NT2/D1 (cell line): Measurements from ENCODE around the gene DSPP.

Experiments
- SUZ12 ChIP-seq: IDR thresholded peaks from 2 replicates; pipeline ENCODE4 v1.6.1; 2011; ENCODE audit not compliant: insufficient read length, insufficient read depth; ENCODE audit errors: extremely low read depth
- YY1 ChIP-seq: IDR thresholded peaks from 2 replicates; pipeline ENCODE4 v1.6.1; 2011; ENCODE audit not compliant: insufficient read length, insufficient read depth
- ZNF274 ChIP-seq: IDR thresholded peaks from 2 replicates; pipeline ENCODE4 v1.6.1; 2011; ENCODE audit warnings: mild to moderate bottlenecking, low read depth, low read length

DNA sequence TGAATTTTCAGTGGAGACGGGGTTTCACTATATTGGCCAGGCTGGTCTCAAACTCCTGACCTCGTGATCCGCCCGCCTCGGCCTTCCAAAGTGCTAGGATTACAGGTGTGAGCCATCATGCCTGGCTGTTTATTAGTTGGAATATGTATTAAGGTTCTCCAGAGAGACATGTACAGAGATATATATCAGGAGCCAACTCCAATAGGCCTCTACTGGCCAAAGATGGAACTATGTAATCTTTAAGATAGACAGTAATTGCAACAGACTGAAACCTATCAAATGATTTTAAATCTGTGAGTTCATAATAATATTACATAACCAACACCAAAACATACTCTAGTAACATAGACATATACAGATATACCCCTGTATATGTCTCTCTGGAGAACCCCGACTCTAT lies 36.0 kb downstream of the DSPP start:
- TF ChIP-seq SUZ12: no peak
- TF ChIP-seq YY1: no peak
- TF ChIP-seq ZNF274: no peak
